Thoracic aorta (tissue), 2 donors: ENCODE results near the gene KDM2B. TPM values are rescaled to one million over a fixed set of nuclear protein-coding genes. Genes with fewer than 3 reads are reported as not detected.

Experiments
- ATAC-seq: fragments of 150-250 bp; one replicate; pipeline ENCODE4 v1.8.0; 2017; ENCODE audit warnings: low read depth; ENCODE audit not compliant: insufficient number of reproducible peaks, low FRiP score
- DNase-seq: peaks from one replicate; pipeline ENCODE4 v3.0.0-alpha.2; 2020; ENCODE audit warnings: low spot score
- H3K27ac ChIP-seq, 2 donors: fragments of 200-600 bp; sonication (generic); 1 replicate in 1 of 2; 2 replicates in 1 of 2; pipeline ENCODE4 v1.5.1; 2016; ENCODE audit warnings: mild to moderate bottlenecking in 2 of 2, moderate library complexity in 2 of 2
- H3K27me3 ChIP-seq: fragments of 200-600 bp; sonication (generic); replicated peaks from 2 replicates; pipeline ENCODE4 v1.6.0; 2016; ENCODE audit warnings: mild to moderate bottlenecking; ENCODE audit not compliant: insufficient read depth
- H3K36me3 ChIP-seq: fragments of 200-600 bp; sonication (generic); one replicate; pipeline ENCODE4 v1.5.1; 2016
- H3K4me1 ChIP-seq, 2 donors: fragments of 200-600 bp; sonication (generic); 1 replicate in 1 of 2; 2 replicates in 1 of 2; pipeline versions ENCODE4 v1.5.1 to v1.6.0; 2016; ENCODE audit warnings: low read depth in 2 of 2, mild to moderate bottlenecking in 1 of 2; ENCODE audit not compliant: control insufficient read depth in 1 of 2
- H3K4me3 ChIP-seq: fragments of 200-600 bp; sonication (generic); 2 replicates; pipeline ENCODE4 v1.5.1; 2016; ENCODE audit warnings: mild to moderate bottlenecking
- H3K9me3 ChIP-seq: fragments of 200-600 bp; sonication (generic); 2 replicates; pipeline ENCODE4 v1.5.1; 2016
- total RNA-seq, 2 donors: library from RNA; depleted of rRNA; stranded (reverse); fragments of >200 nt; gene quantifications; one replicate each; pipeline versions ENCODE4 v1.1.0 to v1.2.3, GENCODE V29; 2016
- TF ChIP-seq, protein P1 (sequence below): fragments of 200-600 bp; sonication (generic); IDR thresholded peaks from one replicate; pipeline ENCODE4 v1.5.1; 2019; ENCODE audit warnings: antibody characterized with exemption

Gene KDM2B
- total RNA-seq, 2 donors from 2014 or later: 15.0 to 22.5 TPM

DNA sequence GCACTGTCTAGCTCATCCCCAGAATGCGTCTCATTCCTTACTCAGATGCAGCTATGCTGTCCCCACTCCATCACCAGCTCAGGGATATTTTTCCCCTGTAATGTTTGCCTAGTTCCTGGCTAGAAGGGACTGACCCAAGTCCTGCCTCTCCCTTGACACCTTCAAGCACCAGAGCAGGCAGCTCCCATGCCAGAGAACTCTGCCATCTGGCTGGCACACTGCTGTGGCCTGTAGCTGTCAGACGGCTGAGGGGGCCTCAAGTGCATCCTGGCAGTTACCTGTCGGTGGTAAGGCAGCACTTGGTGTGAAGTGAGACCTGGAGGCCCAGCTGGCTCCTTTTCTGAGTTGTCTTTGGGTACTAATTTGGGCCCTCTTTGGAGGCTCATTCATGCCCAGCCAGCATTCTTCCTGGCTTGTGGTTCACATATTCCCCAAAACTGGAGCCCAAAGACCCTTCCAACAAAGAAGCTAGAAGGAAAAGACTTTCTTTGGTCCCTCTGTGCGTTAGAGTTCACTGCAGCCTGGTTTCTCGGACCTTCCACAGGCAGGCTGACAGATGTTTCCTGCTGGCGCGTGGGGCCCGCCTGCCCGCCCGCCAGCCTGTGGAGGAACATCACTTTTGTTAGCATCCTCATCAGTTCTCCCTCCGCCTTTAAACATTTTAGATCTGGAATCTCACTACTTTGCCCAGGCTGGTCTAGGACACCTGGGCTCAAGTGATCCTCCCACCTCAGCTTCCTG lies 147.9 kb downstream of the KDM2B start:
- Histone ChIP-seq H3K4me1 (no peaks in the 10 kb centered on the region), H3K27ac (no peak overlapping the region), H3K27me3 (no peaks in the 10 kb centered on the region), H3K36me3 (peaks cover 29% of the 10 kb centered on the region), H3K9me3 (no peaks in the 10 kb centered on the region), H3K4me3 (no peak overlapping the region)
- ATAC-seq (no peak), DNase-seq (no peak)
- TF ChIP-seq, protein P1, sequence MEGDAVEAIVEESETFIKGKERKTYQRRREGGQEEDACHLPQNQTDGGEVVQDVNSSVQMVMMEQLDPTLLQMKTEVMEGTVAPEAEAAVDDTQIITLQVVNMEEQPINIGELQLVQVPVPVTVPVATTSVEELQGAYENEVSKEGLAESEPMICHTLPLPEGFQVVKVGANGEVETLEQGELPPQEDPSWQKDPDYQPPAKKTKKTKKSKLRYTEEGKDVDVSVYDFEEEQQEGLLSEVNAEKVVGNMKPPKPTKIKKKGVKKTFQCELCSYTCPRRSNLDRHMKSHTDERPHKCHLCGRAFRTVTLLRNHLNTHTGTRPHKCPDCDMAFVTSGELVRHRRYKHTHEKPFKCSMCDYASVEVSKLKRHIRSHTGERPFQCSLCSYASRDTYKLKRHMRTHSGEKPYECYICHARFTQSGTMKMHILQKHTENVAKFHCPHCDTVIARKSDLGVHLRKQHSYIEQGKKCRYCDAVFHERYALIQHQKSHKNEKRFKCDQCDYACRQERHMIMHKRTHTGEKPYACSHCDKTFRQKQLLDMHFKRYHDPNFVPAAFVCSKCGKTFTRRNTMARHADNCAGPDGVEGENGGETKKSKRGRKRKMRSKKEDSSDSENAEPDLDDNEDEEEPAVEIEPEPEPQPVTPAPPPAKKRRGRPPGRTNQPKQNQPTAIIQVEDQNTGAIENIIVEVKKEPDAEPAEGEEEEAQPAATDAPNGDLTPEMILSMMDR: no peak

DNA sequence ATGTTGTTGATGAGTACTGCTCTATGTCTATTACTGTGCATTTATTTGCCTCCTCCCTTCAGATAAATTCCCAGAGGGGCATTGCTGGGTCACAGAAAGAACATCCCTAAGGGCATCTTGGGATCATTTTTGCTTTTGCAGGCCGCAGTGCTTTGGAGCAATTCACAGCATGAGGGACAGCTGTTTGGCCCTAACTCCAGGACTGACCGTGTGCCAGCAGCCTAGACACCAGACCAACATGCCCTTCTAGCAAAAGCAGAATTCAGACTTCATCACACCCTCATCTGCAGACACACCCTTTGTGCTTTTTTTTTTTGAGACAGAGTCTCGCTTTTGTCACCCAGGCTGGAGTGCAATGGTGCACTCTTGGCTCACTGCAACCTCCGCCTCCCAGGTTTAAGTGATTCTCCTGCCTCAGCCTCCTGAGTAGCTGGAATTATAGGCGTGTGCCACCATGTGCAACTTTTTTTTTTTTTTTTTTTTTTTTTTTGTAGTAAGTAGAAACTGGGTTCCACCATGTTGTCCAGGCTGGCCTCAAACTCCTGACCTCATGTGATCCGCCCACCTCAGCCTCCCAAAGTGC lies 149.9 kb downstream of the KDM2B start:
- H3K36me3 ChIP-seq: peaks cover 41% of the 10 kb centered on the region
- H3K4me3 ChIP-seq: no peak overlapping the region
- ATAC-seq: no peak

DNA sequence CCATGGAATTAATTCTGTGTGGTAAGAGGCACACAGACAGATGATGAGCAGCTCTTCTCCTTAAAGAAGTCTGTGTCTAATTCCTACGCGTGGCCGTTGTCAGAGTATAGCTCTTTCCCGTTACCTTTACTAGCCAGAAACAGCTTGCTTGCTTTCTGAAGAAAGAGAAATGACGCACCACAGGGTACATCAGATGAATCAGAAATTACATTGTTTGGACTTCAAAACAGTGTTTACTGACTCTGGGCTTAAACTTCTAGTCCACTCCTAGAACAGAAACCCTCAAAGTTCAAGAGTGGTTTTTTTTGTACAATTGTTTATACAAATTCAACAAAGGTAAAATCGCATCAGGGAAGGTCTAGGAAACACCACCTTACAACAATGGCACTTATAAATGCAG lies 151.9 kb downstream of the KDM2B start:
- H3K36me3 ChIP-seq: peaks cover 58% of the 10 kb centered on the region
- TF ChIP-seq, protein P1: no peak
- H3K27ac ChIP-seq: no peak overlapping the region
- DNase-seq (no peak), ATAC-seq (no peak)
- H3K4me3 ChIP-seq: no peak overlapping the region
- no peaks in the 10 kb centered on the region for H3K9me3 ChIP-seq
- no peaks in the 10 kb centered on the region for H3K4me1 ChIP-seq
- no peaks in the 10 kb centered on the region for H3K27me3 ChIP-seq

More for the DNA sequence above, 149.9 kb downstream of the KDM2B start:
- H3K27ac ChIP-seq: no peak overlapping the region
- no peak for DNase-seq
- TF ChIP-seq, protein P1: no peak
- no peaks in the 10 kb centered on the region for H3K4me1 ChIP-seq
- H3K27me3 ChIP-seq: no peaks in the 10 kb centered on the region
- no peaks in the 10 kb centered on the region for H3K9me3 ChIP-seq

DNA sequence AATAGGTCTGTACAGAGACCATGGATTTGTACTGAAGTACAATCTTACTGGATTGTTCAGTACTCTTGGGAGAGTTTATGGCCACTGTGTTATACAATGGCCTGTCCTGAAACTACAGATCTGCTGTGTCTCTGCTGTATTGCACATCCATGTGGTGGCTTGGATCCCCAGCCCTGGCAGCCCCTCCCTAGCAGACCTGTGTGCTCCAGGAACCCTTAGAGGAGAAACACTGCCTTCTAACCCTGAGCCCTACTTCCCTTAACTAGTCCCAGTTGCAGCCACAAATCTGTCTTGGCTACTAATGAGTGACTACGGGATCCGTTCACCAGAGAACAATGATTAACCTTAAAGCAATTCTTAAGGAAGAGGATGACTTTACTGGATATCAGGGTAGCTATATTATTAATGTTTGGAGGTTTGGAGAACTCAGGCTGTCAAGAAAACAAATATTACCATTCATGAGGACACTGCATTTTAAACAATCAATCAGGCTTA lies 153.2 kb downstream of the KDM2B start:
- DNase-seq (no peak), ATAC-seq (no peak)
- H3K27me3 ChIP-seq: no peaks in the 10 kb centered on the region
- H3K4me3 ChIP-seq: no peak overlapping the region
- no peak overlapping the region for H3K27ac ChIP-seq
- H3K36me3 ChIP-seq: peaks cover 63% of the 10 kb centered on the region
- no peaks in the 10 kb centered on the region for H3K4me1 ChIP-seq
- H3K9me3 ChIP-seq: no peaks in the 10 kb centered on the region
- TF ChIP-seq, protein P1: no peak

GRCh38 chr12:121424624-121424975 lies 156.2 kb downstream of the KDM2B start:
- no peak overlapping the region for H3K27ac ChIP-seq

More at GRCh38 chr12:121424624-121424975, 156.2 kb downstream of the KDM2B start:
- TF ChIP-seq, protein P1: no peak
- DNase-seq (no peak), ATAC-seq (no peak)
- H3K9me3 ChIP-seq: no peaks in the 10 kb centered on the region
- H3K27me3 ChIP-seq: no peaks in the 10 kb centered on the region
- no peaks in the 10 kb centered on the region for H3K4me1 ChIP-seq
- H3K4me3 ChIP-seq: no peak overlapping the region
- peaks cover 65% of the 10 kb centered on the region for H3K36me3 ChIP-seq
